IMR-90 (cell line): ENCODE measurements around the gene RASA1. TPM values are rescaled to one million over a fixed set of nuclear protein-coding genes. Genes with fewer than 3 reads are reported as not detected.

Experiments
- ATAC-seq: fragments of 200-7000 bp; cut with Tn5 transposase; 2 replicates; pipeline ENCODE4 v1.9.1; 2020; ENCODE audit warnings: low read depth, mild to moderate bottlenecking, moderate library complexity
- BruUV-seq: library from RNA; stranded (reverse); fragments of 400-500 nt; replicated peaks from 2 replicates; lab custom pipeline; 2021; lab: Mats Ljungman, UMichigan
- CTCF ChIA-PET: fragments of 300-600 bp; formaldehyde crosslinking; extraction: SDS; loops from one replicate; lab custom pipeline; 2021; ENCODE audit warnings: antibody characterized with exemption; lab: Yijun Ruan, JAX
- POLR2A ChIA-PET: fragments of 300-600 bp; sonication (Branson Sonifier 250); formaldehyde crosslinking; loops from one replicate; lab custom pipeline; 2022; ENCODE audit warnings: antibody characterized with exemption; ENCODE audit not compliant: unreplicated experiment; lab: Charles Lee
- DNase-seq: peaks from one replicate; pipeline ENCODE4 v3.0.0; 2013
- H2AFZ ChIP-seq: replicated peaks from 2 replicates; pipeline ENCODE3; 2013; ENCODE audit warnings: low read length, mild to moderate bottlenecking; ENCODE audit not compliant: poor library complexity
- H2AK5ac ChIP-seq: 2 replicates; pipeline ENCODE4 v1.6.1; 2013; ENCODE audit warnings: low read depth, low read length, inconsistent platforms
- H2AK9ac ChIP-seq: replicated peaks from 2 replicates; pipeline ENCODE3; 2013; ENCODE audit warnings: mild to moderate bottlenecking, low read depth, low read length, moderate library complexity; ENCODE audit not compliant: poor library complexity
- H2BK120ac ChIP-seq: 2 replicates; pipeline ENCODE4 v1.6.1; 2013; ENCODE audit warnings: low read depth, low read length, inconsistent platforms
- H2BK15ac ChIP-seq: 3 replicates; pipeline ENCODE4 v1.6.1; 2013; ENCODE audit warnings: low read depth, low read length, inconsistent platforms
- H2BK20ac ChIP-seq: 2 replicates; pipeline ENCODE4 v1.6.1; 2013; ENCODE audit warnings: low read depth, mild to moderate bottlenecking, inconsistent platforms, low read length, moderate library complexity
- H2BK5ac ChIP-seq: 2 replicates; pipeline ENCODE4 v1.6.1; 2013; ENCODE audit warnings: mild to moderate bottlenecking, low read depth, low read length, inconsistent platforms; ENCODE audit not compliant: poor library complexity, severe bottlenecking
- H3K14ac ChIP-seq: replicated peaks from 2 replicates; pipeline ENCODE4 v1.6.1; 2013; ENCODE audit warnings: low read depth, low read length, inconsistent platforms
- H3K18ac ChIP-seq: 2 replicates; pipeline ENCODE4 v1.6.1; 2013; ENCODE audit warnings: low read depth, low read length, control low read depth
- H3K23ac ChIP-seq: 2 replicates; pipeline ENCODE4 v1.6.1; 2013; ENCODE audit warnings: low read depth, low read length, inconsistent platforms
- H3K27ac ChIP-seq: 2 replicates; pipeline ENCODE4 v1.5.1; 2013; ENCODE audit warnings: mild to moderate bottlenecking, control low read depth, low read length; ENCODE audit not compliant: insufficient read depth
- H3K27me3 ChIP-seq: 2 replicates; pipeline ENCODE4 v1.6.1; 2013; ENCODE audit warnings: low read length; ENCODE audit not compliant: control insufficient read depth, insufficient read depth
- H3K36me3 ChIP-seq: 2 replicates; pipeline ENCODE4 v1.6.1; 2013; ENCODE audit warnings: low read length, mixed read lengths; ENCODE audit not compliant: control insufficient read depth, insufficient read depth
- H3K4ac ChIP-seq: 2 replicates; pipeline ENCODE4 v1.6.1; 2013; ENCODE audit warnings: low read depth, low read length, inconsistent platforms
- H3K4me1 ChIP-seq: 2 replicates; pipeline ENCODE4 v1.6.1; 2013; ENCODE audit warnings: low read length, mixed read lengths; ENCODE audit not compliant: control insufficient read depth, insufficient read depth
- H3K4me2 ChIP-seq: 2 replicates; pipeline ENCODE4 v1.6.1; 2013; ENCODE audit warnings: low read depth, mild to moderate bottlenecking, control low read depth, low read length, moderate library complexity
- H3K4me3 ChIP-seq: 2 replicates; pipeline ENCODE4 v1.5.1; 2013; ENCODE audit warnings: low read depth, mild to moderate bottlenecking, control low read depth, low read length, moderate library complexity; ENCODE audit not compliant: insufficient read depth
- H3K56ac ChIP-seq: 2 replicates; pipeline ENCODE4 v1.6.1; 2013; ENCODE audit warnings: low read length, inconsistent platforms; ENCODE audit not compliant: insufficient read depth; ENCODE audit errors: extremely low read depth
- H3K79me1 ChIP-seq, 2 experiments: 2 replicates each; pipeline ENCODE4 v1.6.1; 2013; ENCODE audit warnings: low read length in 2 of 2, inconsistent platforms in 1 of 2, low read depth in 1 of 2
- H3K9ac ChIP-seq: 2 replicates; pipeline ENCODE4 v1.6.1; 2013; ENCODE audit warnings: low read depth, low read length, control low read depth
- H3K9me1 ChIP-seq: 2 replicates; pipeline ENCODE4 v1.6.1; 2013; ENCODE audit warnings: low read length, inconsistent platforms; ENCODE audit not compliant: insufficient read depth
- H3K9me3 ChIP-seq: 2 replicates; pipeline ENCODE4 v1.6.1; 2013; ENCODE audit warnings: low read length; ENCODE audit not compliant: control insufficient read depth, insufficient read depth
- H4K20me1 ChIP-seq: 2 replicates; pipeline ENCODE4 v1.6.1; 2013; ENCODE audit warnings: low read length, inconsistent platforms; ENCODE audit not compliant: insufficient read depth
- H4K5ac ChIP-seq: 2 replicates; pipeline ENCODE4 v1.6.1; 2013; ENCODE audit warnings: mild to moderate bottlenecking, low read depth, low read length, control low read depth
- H4K8ac ChIP-seq, 2 experiments: 2 replicates each; pipeline ENCODE4 v1.6.1; 2013; ENCODE audit warnings: low read depth in 2 of 2, low read length in 2 of 2, control low read depth in 1 of 2, inconsistent platforms in 1 of 2
- H4K91ac ChIP-seq: 2 replicates; pipeline ENCODE4 v1.6.1; 2013; ENCODE audit warnings: low read depth, low read length, inconsistent platforms; ENCODE audit not compliant: insufficient read depth
- CEBPB ChIP-seq: IDR thresholded peaks from 2 replicates; pipeline ENCODE4 v1.6.1; 2012; ENCODE audit warnings: low read depth, low read length, improper control_type of control experiment
- ELK1 ChIP-seq: fragments of 150-350 bp; IDR thresholded peaks from 2 replicates; pipeline ENCODE4 v1.6.1; 2016; ENCODE audit warnings: low read depth, mild to moderate bottlenecking, low read length, moderate library complexity, borderline replicate concordance
- MAFK ChIP-seq: IDR thresholded peaks from 2 replicates; pipeline ENCODE4 v1.6.1; 2012; ENCODE audit warnings: low read depth, low read length, improper control_type of control experiment
- WGBS, 2 experiments: methylation state at CpG; one replicate each; pipeline versions ENCODE4 v1.1.5 to v1.1.7; 2013; ENCODE audit warnings: missing lambda C conversion rate in 2 of 2; ENCODE audit not compliant: insufficient read length in 1 of 2; ENCODE audit errors: extremely low coverage in 2 of 2; 5-methylcytosine and 5-hydroxymethylcytosine counted together
- dilution Hi-C: fragments of 300-500 bp; cut with HindIII; formaldehyde crosslinking; loops from one replicate; pipeline ENCODE4 v1.14.3; 2018; ENCODE audit warnings: low sequenced_read_pairs; ENCODE audit not compliant: unreplicated experiment
- in situ Hi-C: fragments of 300-500 bp; cut with MboI; formaldehyde crosslinking; loops from 3 replicates; pipeline ENCODE4 v1.14.3; 2019; ENCODE audit warnings: low sequenced_read_pairs, inconsistent platforms, mixed read lengths
- intact Hi-C: fragments of 100-400 bp; cut with micrococcal nuclease; formaldehyde crosslinking; loops from 2 replicates; pipeline ENCODE4 v1.10.0; 2022
- polyA plus RNA-seq, 3 experiments: library from polyadenylated mRNA; depleted of rRNA; stranded (reverse); fragments of >200 nt; gene quantifications; 2 replicates each; pipeline ENCODE4 v1.2.3, GENCODE V29; 2012; ENCODE audit warnings: low replicate concordance in 1 of 3
- total RNA-seq: library from RNA; depleted of rRNA; stranded (reverse); fragments of >200 nt; gene quantifications from 2 replicates; pipeline ENCODE4 v1.2.3, GENCODE V29; 2012
- TF ChIP-seq, protein P1 (sequence below): conservative IDR thresholded peaks from 2 replicates; pipeline ENCODE4 v1.5.1; 2012; ENCODE audit warnings: mild to moderate bottlenecking, low read depth, low read length, improper control_type of control experiment

Gene RASA1
- total and polyA plus RNA-seq, 2 of the 4 experiments (the other 2 are of a cell fraction), result 37.6 to 45.7 TPM

DNA sequence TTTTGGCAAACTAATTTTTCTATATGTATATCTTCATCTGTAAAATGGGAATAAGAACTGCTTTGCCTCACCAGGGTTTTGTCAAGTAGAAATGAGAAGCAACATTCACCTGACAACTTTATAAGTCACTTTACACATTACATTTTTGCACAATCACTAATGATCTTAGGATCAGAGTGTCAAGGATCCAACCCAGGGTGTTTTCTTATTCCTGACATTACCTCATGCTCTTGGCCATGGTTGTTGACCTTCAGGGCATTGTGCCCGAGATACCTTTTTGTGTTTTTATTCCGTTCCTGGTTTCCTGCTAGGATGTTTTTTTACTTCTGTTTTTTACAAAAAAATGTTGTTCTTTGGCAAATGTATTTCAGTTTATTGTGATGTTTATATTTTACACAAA lies 22.2 kb upstream of the RASA1 start:
- H3K9me3 ChIP-seq, result no peaks in the 10 kb centered on the region
- no CpG with 5 or more reads among the region's 2 CpGs for WGBS, 2 experiments
- no peaks in the 10 kb centered on the region for H3K27me3 ChIP-seq
- no peak overlapping the region for H3K4me2 ChIP-seq
- H4K91ac ChIP-seq, result no peak overlapping the region
- no peaks in the 10 kb centered on the region for H4K20me1 ChIP-seq
- H2AK9ac ChIP-seq, result no peak overlapping the region
- in situ Hi-C loops (no loop called here), dilution Hi-C loops (no loop called here), intact Hi-C loops (no loop called here)
- no peak overlapping the region for H2BK120ac ChIP-seq
- H4K5ac ChIP-seq, result no peak overlapping the region
- H3K4ac ChIP-seq, result no peak overlapping the region
- DNase-seq (no peak), ATAC-seq (no peak)
- no peaks in the 10 kb centered on the region for H3K79me1 ChIP-seq
- H3K14ac ChIP-seq, result no peak overlapping the region
- BruUV-seq, result no TSS peak
- no peak overlapping the region for H2BK20ac ChIP-seq
- no peak overlapping the region for H3K4me3 ChIP-seq
- CTCF ChIA-PET, result no interaction called here
- no peak overlapping the region for H2BK5ac ChIP-seq
- H3K4me1 ChIP-seq, result peaks cover 2% of the 10 kb centered on the region; the same call in 1 of the 2 replicates
- H4K8ac ChIP-seq, result no peak overlapping the region
- H3K9ac ChIP-seq, result no peak overlapping the region
- H2AFZ ChIP-seq, result no peak overlapping the region
- H3K27ac ChIP-seq, result no peak overlapping the region
- TF ChIP-seq ELK1 (no peak), MAFK (no peak), CEBPB (no peak)
- TF ChIP-seq, protein P1, sequence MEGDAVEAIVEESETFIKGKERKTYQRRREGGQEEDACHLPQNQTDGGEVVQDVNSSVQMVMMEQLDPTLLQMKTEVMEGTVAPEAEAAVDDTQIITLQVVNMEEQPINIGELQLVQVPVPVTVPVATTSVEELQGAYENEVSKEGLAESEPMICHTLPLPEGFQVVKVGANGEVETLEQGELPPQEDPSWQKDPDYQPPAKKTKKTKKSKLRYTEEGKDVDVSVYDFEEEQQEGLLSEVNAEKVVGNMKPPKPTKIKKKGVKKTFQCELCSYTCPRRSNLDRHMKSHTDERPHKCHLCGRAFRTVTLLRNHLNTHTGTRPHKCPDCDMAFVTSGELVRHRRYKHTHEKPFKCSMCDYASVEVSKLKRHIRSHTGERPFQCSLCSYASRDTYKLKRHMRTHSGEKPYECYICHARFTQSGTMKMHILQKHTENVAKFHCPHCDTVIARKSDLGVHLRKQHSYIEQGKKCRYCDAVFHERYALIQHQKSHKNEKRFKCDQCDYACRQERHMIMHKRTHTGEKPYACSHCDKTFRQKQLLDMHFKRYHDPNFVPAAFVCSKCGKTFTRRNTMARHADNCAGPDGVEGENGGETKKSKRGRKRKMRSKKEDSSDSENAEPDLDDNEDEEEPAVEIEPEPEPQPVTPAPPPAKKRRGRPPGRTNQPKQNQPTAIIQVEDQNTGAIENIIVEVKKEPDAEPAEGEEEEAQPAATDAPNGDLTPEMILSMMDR, result no peak
- POLR2A ChIA-PET, result no interaction called here
- 0 out of 2 replicates have a peak, but pooled peaks cover 3% of the 10 kb centered on the region for H3K9me1 ChIP-seq
- H3K56ac ChIP-seq, result no peak overlapping the region
- H3K23ac ChIP-seq, result no peak overlapping the region
- H2AK5ac ChIP-seq, result no peak overlapping the region
- H3K18ac ChIP-seq, result no peak overlapping the region
- H2BK15ac ChIP-seq, result no peak overlapping the region
- H3K36me3 ChIP-seq, result no peaks in the 10 kb centered on the region
